ENCODE data around the gene BCAP31.

BCAP31 gene

DNA sequence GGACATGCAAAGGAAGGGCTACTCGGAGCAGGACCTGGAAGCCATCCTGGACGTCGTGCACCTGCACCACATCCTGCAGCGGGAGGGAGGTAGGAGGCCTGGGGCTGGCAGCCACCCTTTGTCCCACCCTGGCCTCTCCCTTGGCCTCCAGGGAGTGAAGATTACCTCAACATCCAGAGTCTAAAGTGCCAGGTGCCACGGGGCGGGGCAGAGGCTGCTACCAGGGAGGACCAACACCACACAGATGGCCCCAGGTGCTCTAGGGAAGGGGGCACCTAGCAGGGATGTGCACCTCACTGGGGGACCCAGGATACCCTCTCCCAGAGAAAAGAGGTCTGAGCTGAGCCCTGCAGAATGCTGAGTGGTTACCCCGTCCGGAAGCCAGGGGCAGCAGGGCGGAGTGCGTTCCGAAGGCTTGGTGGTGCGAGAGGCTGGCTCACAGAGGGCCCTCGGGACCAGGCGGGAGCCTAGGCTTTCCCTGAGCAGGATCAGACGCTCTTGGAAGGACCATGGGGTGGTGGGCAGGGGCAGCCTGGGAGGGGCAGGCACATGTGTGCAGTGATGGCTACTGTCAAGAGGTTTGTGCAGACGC, 16.5 kb upstream of the BCAP31 start:
- TF ChIP-seq ZFP3 (CRISPR knock-in tag; IDR thresholded peaks at IDR 0.05) (no peak), ESRRG (CRISPR knock-in tag; IDR thresholded peaks at IDR 0.05) (no peak), TOX (CRISPR knock-in tag; IDR thresholded peaks at IDR 0.05; ENCODE audit: borderline replicate concordance) (no peak), CSDC2 (CRISPR knock-in tag; IDR thresholded peaks at IDR 0.05) (no peak), BACH2 (CRISPR knock-in tag; IDR thresholded peaks at IDR 0.05; ENCODE audit: borderline replicate concordance) (no peak), PPARA (CRISPR knock-in tag; IDR thresholded peaks at IDR 0.05; ENCODE audit: borderline replicate concordance) (no peak), ZNF70 (CRISPR knock-in tag; IDR thresholded peaks at IDR 0.05) (no peak), SNAI2 (CRISPR knock-in tag; IDR thresholded peaks at IDR 0.05) (no peak), POU6F1 (CRISPR knock-in tag; IDR thresholded peaks at IDR 0.05; ENCODE audit: borderline replicate concordance, low read depth) (no peak), CREB5 (CRISPR knock-in tag; IDR thresholded peaks at IDR 0.05; ENCODE audit: low read depth) (no peak), TCF4 (CRISPR knock-in tag; IDR thresholded peaks at IDR 0.05; ENCODE audit: borderline replicate concordance) (no peak), ZC3H10 (CRISPR knock-in tag; IDR thresholded peaks at IDR 0.05) (no peak)
- TF ChIP-seq, protein P1, sequence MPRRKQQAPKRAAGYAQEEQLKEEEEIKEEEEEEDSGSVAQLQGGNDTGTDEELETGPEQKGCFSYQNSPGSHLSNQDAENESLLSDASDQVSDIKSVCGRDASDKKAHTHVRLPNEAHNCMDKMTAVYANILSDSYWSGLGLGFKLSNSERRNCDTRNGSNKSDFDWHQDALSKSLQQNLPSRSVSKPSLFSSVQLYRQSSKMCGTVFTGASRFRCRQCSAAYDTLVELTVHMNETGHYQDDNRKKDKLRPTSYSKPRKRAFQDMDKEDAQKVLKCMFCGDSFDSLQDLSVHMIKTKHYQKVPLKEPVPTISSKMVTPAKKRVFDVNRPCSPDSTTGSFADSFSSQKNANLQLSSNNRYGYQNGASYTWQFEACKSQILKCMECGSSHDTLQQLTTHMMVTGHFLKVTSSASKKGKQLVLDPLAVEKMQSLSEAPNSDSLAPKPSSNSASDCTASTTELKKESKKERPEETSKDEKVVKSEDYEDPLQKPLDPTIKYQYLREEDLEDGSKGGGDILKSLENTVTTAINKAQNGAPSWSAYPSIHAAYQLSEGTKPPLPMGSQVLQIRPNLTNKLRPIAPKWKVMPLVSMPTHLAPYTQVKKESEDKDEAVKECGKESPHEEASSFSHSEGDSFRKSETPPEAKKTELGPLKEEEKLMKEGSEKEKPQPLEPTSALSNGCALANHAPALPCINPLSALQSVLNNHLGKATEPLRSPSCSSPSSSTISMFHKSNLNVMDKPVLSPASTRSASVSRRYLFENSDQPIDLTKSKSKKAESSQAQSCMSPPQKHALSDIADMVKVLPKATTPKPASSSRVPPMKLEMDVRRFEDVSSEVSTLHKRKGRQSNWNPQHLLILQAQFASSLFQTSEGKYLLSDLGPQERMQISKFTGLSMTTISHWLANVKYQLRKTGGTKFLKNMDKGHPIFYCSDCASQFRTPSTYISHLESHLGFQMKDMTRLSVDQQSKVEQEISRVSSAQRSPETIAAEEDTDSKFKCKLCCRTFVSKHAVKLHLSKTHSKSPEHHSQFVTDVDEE (CRISPR knock-in tag; IDR thresholded peaks at IDR 0.05): no peak
- TF ChIP-seq, protein P2, sequence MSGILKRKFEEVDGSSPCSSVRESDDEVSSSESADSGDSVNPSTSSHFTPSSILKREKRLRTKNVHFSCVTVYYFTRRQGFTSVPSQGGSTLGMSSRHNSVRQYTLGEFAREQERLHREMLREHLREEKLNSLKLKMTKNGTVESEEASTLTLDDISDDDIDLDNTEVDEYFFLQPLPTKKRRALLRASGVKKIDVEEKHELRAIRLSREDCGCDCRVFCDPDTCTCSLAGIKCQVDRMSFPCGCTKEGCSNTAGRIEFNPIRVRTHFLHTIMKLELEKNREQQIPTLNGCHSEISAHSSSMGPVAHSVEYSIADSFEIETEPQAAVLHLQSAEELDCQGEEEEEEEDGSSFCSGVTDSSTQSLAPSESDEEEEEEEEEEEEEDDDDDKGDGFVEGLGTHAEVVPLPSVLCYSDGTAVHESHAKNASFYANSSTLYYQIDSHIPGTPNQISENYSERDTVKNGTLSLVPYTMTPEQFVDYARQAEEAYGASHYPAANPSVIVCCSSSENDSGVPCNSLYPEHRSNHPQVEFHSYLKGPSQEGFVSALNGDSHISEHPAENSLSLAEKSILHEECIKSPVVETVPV (CRISPR knock-in tag; IDR thresholded peaks at IDR 0.05): no peak
- TF ChIP-seq, protein P3, sequence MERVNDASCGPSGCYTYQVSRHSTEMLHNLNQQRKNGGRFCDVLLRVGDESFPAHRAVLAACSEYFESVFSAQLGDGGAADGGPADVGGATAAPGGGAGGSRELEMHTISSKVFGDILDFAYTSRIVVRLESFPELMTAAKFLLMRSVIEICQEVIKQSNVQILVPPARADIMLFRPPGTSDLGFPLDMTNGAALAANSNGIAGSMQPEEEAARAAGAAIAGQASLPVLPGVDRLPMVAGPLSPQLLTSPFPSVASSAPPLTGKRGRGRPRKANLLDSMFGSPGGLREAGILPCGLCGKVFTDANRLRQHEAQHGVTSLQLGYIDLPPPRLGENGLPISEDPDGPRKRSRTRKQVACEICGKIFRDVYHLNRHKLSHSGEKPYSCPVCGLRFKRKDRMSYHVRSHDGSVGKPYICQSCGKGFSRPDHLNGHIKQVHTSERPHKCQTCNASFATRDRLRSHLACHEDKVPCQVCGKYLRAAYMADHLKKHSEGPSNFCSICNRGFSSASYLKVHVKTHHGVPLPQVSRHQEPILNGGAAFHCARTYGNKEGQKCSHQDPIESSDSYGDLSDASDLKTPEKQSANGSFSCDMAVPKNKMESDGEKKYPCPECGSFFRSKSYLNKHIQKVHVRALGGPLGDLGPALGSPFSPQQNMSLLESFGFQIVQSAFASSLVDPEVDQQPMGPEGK (CRISPR knock-in tag; IDR thresholded peaks at IDR 0.05; ENCODE audit: borderline replicate concordance): no peak
- no peak for ATAC-seq

- ATAC-seq: peak; percentile 16; the same call in 2 of the 3 replicates
- TF ChIP-seq SNAI2 (CRISPR knock-in tag; IDR thresholded peaks at IDR 0.05) (no peak), ZFP30 (CRISPR knock-in tag; IDR thresholded peaks at IDR 0.05) (no peak), ISL1 (CRISPR knock-in tag; IDR thresholded peaks at IDR 0.05) (no peak), CSDC2 (CRISPR knock-in tag; IDR thresholded peaks at IDR 0.05) (no peak), TCF4 (CRISPR knock-in tag; IDR thresholded peaks at IDR 0.05; ENCODE audit: borderline replicate concordance) (no peak), ESRRG (CRISPR knock-in tag; IDR thresholded peaks at IDR 0.05) (no peak), POU6F1 (CRISPR knock-in tag; IDR thresholded peaks at IDR 0.05; ENCODE audit: borderline replicate concordance, low read depth) (no peak), CREB5 (CRISPR knock-in tag; IDR thresholded peaks at IDR 0.05; ENCODE audit: low read depth) (no peak), ZNF70 (CRISPR knock-in tag; IDR thresholded peaks at IDR 0.05) (no peak), ZNF8 (CRISPR knock-in tag; IDR thresholded peaks at IDR 0.05) (no peak), ZFP3 (CRISPR knock-in tag; IDR thresholded peaks at IDR 0.05) (no peak), ARNTL (CRISPR knock-in tag; IDR thresholded peaks at IDR 0.05; ENCODE audit: borderline replicate concordance, low read depth) (no peak), ZC3H10 (CRISPR knock-in tag; IDR thresholded peaks at IDR 0.05) (no peak), ZNF565 (CRISPR knock-in tag; conservative IDR thresholded peaks at IDR 0.05; ENCODE audit: low read depth) (no peak), PPARA (CRISPR knock-in tag; IDR thresholded peaks at IDR 0.05; ENCODE audit: borderline replicate concordance) (no peak)
- TF ChIP-seq, protein P3 (CRISPR knock-in tag; IDR thresholded peaks at IDR 0.05; ENCODE audit: borderline replicate concordance): no peak
- TF ChIP-seq, protein P2 (CRISPR knock-in tag; IDR thresholded peaks at IDR 0.05): no peak
These were observed 15.7 kb upstream of the BCAP31 start for GRCh38 chrX:153739754-153740486.
